B cell (primary cell): ENCODE data around the gene CNIH1.

Experiments used
- EZH2 ChIP-seq: IDR thresholded peaks from 2 replicates; pipeline ENCODE4 v1.6.1; 2012; ENCODE audit warnings: borderline replicate concordance, low read depth, mild to moderate bottlenecking, moderate library complexity, low read length; ENCODE audit not compliant: insufficient read depth, poor library complexity, severe bottlenecking
- TF ChIP-seq, protein P1 (sequence below): fragments of 200-600 bp; IDR thresholded peaks from one replicate; pipeline ENCODE4 v1.8.0; 2022; ENCODE audit warnings: antibody characterized with exemption, mild to moderate bottlenecking

DNA sequence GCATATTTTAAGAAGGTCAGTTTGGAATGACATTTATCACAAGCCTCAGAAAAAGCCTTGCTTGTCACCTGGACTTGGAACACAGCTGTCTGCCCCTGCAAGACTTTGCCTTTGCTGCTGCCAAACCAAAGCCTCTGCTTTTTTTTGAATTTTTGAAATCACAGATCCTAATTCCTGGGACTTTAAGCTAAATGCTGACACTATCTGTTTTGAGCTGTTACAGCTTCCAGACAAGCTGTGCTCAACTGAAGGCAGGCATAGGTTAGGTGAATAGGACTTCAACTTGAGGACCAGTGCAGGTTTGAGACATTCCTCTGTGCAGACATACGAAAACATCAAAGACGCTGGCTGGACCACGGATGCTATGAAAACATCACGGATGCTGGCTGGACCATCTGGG is 55.6 kb downstream of the CNIH1 start:
- TF ChIP-seq EZH2: no peak
- TF ChIP-seq, protein P1, sequence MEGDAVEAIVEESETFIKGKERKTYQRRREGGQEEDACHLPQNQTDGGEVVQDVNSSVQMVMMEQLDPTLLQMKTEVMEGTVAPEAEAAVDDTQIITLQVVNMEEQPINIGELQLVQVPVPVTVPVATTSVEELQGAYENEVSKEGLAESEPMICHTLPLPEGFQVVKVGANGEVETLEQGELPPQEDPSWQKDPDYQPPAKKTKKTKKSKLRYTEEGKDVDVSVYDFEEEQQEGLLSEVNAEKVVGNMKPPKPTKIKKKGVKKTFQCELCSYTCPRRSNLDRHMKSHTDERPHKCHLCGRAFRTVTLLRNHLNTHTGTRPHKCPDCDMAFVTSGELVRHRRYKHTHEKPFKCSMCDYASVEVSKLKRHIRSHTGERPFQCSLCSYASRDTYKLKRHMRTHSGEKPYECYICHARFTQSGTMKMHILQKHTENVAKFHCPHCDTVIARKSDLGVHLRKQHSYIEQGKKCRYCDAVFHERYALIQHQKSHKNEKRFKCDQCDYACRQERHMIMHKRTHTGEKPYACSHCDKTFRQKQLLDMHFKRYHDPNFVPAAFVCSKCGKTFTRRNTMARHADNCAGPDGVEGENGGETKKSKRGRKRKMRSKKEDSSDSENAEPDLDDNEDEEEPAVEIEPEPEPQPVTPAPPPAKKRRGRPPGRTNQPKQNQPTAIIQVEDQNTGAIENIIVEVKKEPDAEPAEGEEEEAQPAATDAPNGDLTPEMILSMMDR: no peak
